GM23248 (cell line): ENCODE data around the gene CENATAC. TPM values are rescaled to one million over a fixed set of nuclear protein-coding genes. Genes with fewer than 3 reads are reported as not detected.
"Not testable (repeated sequence)": the region's sequence is repeated elsewhere in the genome, so short reads cannot be mapped to it uniquely, and the experiment has no call there.

Source experiments
- DNase-seq: peaks from one replicate; pipeline ENCODE4 v3.0.0-alpha.2; 2015
- H2AFZ ChIP-seq: fragments of 200-600 bp; sonication (generic); 2 replicates; pipeline ENCODE4 v1.6.1; 2016; ENCODE audit warnings: antibody characterized with exemption
- H3F3A ChIP-seq: fragments of 200-600 bp; sonication (generic); 2 replicates; pipeline ENCODE4 v1.6.1; 2016; ENCODE audit warnings: mild to moderate bottlenecking, antibody characterized with exemption, mixed run types; ENCODE audit not compliant: insufficient read depth
- H3K27ac ChIP-seq: fragments of 200-600 bp; sonication (generic); 2 replicates; pipeline ENCODE4 v1.5.1; 2016; ENCODE audit warnings: mild to moderate bottlenecking
- H3K27me3 ChIP-seq: fragments of 200-600 bp; sonication (generic); replicated peaks from 2 replicates; pipeline ENCODE4 v1.6.1; 2016; ENCODE audit warnings: mild to moderate bottlenecking; ENCODE audit not compliant: insufficient read depth
- H3K36me3 ChIP-seq: fragments of 200-600 bp; sonication (generic); 2 replicates; pipeline ENCODE4 v1.6.1; 2016; ENCODE audit warnings: low read depth, mild to moderate bottlenecking
- H3K4me1 ChIP-seq: fragments of 200-600 bp; sonication (generic); 2 replicates; pipeline ENCODE4 v1.6.1; 2016; ENCODE audit warnings: mild to moderate bottlenecking; ENCODE audit not compliant: insufficient read depth
- H3K4me2 ChIP-seq: fragments of 200-600 bp; sonication (generic); one replicate; pipeline ENCODE4 v1.6.1; 2016; ENCODE audit warnings: mild to moderate bottlenecking; ENCODE audit not compliant: unreplicated experiment
- H3K4me3 ChIP-seq: fragments of 200-600 bp; sonication (generic); 2 replicates; pipeline ENCODE4 v1.5.1; 2016; ENCODE audit warnings: mild to moderate bottlenecking
- H3K79me2 ChIP-seq: fragments of 200-600 bp; sonication (generic); 2 replicates; pipeline ENCODE4 v1.6.1; 2016; ENCODE audit warnings: mild to moderate bottlenecking; ENCODE audit not compliant: insufficient read depth
- H3K9ac ChIP-seq: fragments of 200-600 bp; sonication (generic); 2 replicates; pipeline ENCODE4 v1.6.1; 2016; ENCODE audit warnings: mild to moderate bottlenecking
- H3K9me2 ChIP-seq: fragments of 200-600 bp; sonication (generic); 2 replicates; pipeline ENCODE4 v1.6.1; 2016; ENCODE audit warnings: mixed run types, mild to moderate bottlenecking, moderate library complexity; ENCODE audit not compliant: insufficient read depth
- H3K9me3 ChIP-seq: fragments of 200-600 bp; sonication (generic); one replicate; pipeline ENCODE4 v1.6.1; 2017; ENCODE audit warnings: low read depth
- H4K20me1 ChIP-seq: fragments of 200-600 bp; sonication (generic); 2 replicates; pipeline ENCODE4 v1.6.0; 2016; ENCODE audit not compliant: insufficient read depth
- EZH2 ChIP-seq: fragments of 200-600 bp; sonication (generic); IDR thresholded peaks from 2 replicates; pipeline ENCODE4 v1.6.1; 2018; ENCODE audit warnings: antibody characterized with exemption, mild to moderate bottlenecking; ENCODE audit not compliant: insufficient read depth, poor library complexity, severe bottlenecking
- EZH2phosphoT487 ChIP-seq: fragments of 200-600 bp; sonication (generic); IDR thresholded peaks from 2 replicates; pipeline ENCODE4 v1.6.1; 2018; ENCODE audit warnings: antibody characterized with exemption, moderate library complexity, mild to moderate bottlenecking, low read depth; ENCODE audit not compliant: insufficient read depth
- WGBS, 2 experiments: methylation state at CpG; one replicate each; pipeline ENCODE4 v1.1.6; 2015 to 2017; ENCODE audit warnings: low lambda C conversion rate in 2 of 2, low coverage in 1 of 2; ENCODE audit errors: missing lambda C conversion rate in 2 of 2; 5-methylcytosine and 5-hydroxymethylcytosine counted together
- in situ Hi-C: fragments of 300-500 bp; cut with MboI; formaldehyde crosslinking; loops from 2 replicates; pipeline ENCODE4 v1.15.0; 2020
- polyA plus RNA-seq: library from polyadenylated mRNA; unstranded; fragments of >200 nt; fragmentation: Nextera tagmentation; extraction: Ambion mirVana; gene quantifications from 2 replicates; pipeline ENCODE4 v1.2.1, GENCODE V29; 2016
- total RNA-seq: library from RNA; depleted of rRNA; stranded (reverse); fragments of >200 nt; shearing (Covaris generic); gene quantifications from 2 replicates; pipeline ENCODE4 v1.2.3, GENCODE V29; 2014

The CENATAC gene
- total and polyA plus RNA-seq, 2 experiments from 2014 or later = 13.1 to 15.3 TPM

DNA sequence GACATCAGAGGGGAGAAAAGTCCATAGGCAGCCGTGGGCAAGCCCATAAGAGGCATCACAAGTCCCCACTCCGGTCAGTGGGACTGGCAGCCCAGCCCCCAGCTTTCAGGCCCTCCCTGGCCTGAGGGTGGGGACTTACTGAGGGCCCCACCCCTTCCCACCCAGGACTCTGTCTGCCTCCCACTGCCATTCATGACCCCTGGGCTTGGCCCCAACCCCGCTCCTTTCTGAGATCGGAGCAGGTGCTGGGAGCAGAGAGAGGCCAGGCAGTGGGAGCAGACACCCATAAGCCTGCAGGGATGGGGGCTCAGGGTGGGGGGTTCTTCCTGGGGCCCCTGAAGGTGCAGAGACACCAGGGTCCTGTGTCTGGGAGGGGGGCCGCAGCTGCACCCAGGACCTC, 36.7 kb upstream of the CENATAC start:
- Histone ChIP-seq H3K9me2 (no peaks in the 10 kb centered on the region), H2AFZ (no peak overlapping the region), H3F3A (no peaks in the 10 kb centered on the region), H3K27ac (no peak overlapping the region), H3K9ac (no peak overlapping the region), H4K20me1 (no peaks in the 10 kb centered on the region), H3K4me2 (no peak overlapping the region), H3K27me3 (no peaks in the 10 kb centered on the region; the same call in none of the 2 replicates), H3K79me2 (no peaks in the 10 kb centered on the region), H3K4me1 (no peaks in the 10 kb centered on the region), H3K9me3 (no peaks in the 10 kb centered on the region), H3K36me3 (no peaks in the 10 kb centered on the region), H3K4me3 (no peak overlapping the region)
- no peak for DNase-seq
- TF ChIP-seq EZH2 = no peak
- in situ Hi-C loops = no loop called here
- WGBS, 2 experiments = 67 to 78% methylated on average over 3 to 5 of the region's 5 CpGs

DNA sequence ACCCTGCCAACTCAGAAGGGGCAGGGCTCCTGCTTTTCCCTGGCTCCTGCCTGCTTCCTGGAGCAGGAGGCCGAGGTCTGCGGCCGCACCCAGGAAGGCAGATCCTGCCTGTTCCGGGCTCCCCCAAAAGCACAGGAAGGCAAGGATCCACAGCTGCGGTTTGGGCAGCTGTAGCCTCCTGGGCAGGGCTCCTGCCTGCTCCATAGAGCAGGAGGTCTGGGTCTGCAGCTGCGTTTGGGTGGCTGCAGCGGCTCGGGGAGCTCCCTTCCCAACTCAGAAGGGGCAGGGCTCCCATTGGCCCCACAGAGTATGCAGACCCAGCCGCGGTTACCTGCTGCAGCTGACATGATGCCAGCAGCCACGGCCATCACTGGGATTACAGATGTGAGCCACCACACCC, 36.3 kb upstream of the CENATAC start:
- in situ Hi-C loops = no loop called here
- H3K79me2 ChIP-seq = no peaks in the 10 kb centered on the region
- H3K4me3 ChIP-seq = no peak overlapping the region

DNA sequence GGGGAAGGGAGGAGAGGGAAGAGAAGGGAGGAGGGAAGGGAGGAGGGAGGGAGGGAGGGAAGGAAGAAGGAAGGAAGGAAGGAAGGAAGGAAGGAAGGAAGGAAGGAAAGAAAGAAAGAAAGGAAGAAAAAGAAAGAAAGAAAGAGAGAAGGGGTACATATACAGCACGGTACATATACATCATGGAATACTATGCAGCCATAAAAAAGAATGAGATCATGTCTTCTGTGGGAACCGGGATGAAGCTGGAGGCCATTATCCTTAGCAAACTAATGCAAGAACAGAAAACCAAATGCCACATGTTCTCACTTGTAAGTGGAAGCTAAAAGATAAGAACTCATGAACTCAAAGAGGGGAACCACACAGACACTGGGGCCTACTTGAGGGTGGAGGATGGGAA, 28.4 kb upstream of the CENATAC start:
- H3K9me2 ChIP-seq, H3K9ac ChIP-seq, DNase-seq, H4K20me1 ChIP-seq, H3K4me3 ChIP-seq, H3K79me2 ChIP-seq, H2AFZ ChIP-seq, H3K4me1 ChIP-seq, H3K9me3 ChIP-seq, H3K4me2 ChIP-seq, H3K27me3 ChIP-seq, in situ Hi-C loops, H3K27ac ChIP-seq, H3F3A ChIP-seq, H3K36me3 ChIP-seq: not testable (repeated sequence)
- 58 to 61% methylated on average over 2 of the region's 2 CpGs for WGBS, 2 experiments

More for the DNA sequence above, 36.3 kb upstream of the CENATAC start:
- H3K36me3 ChIP-seq = no peaks in the 10 kb centered on the region
- TF ChIP-seq EZH2phosphoT487 = no peak
- TF ChIP-seq EZH2 = no peak
- no peak for DNase-seq
- WGBS, 2 experiments = 36 to 38% methylated on average over 11 of the region's 11 CpGs
- no peak overlapping the region for H3K4me2 ChIP-seq
- no peak overlapping the region for H2AFZ ChIP-seq
- H3K9me3 ChIP-seq = no peaks in the 10 kb centered on the region
- H3K27me3 ChIP-seq = no peaks in the 10 kb centered on the region; the same call in none of the 2 replicates
- H3K9me2 ChIP-seq = no peaks in the 10 kb centered on the region
- H4K20me1 ChIP-seq = no peaks in the 10 kb centered on the region
- no peaks in the 10 kb centered on the region for H3F3A ChIP-seq
- no peaks in the 10 kb centered on the region for H3K4me1 ChIP-seq
- H3K9ac ChIP-seq = no peak overlapping the region
- no peak overlapping the region for H3K27ac ChIP-seq

DNA sequence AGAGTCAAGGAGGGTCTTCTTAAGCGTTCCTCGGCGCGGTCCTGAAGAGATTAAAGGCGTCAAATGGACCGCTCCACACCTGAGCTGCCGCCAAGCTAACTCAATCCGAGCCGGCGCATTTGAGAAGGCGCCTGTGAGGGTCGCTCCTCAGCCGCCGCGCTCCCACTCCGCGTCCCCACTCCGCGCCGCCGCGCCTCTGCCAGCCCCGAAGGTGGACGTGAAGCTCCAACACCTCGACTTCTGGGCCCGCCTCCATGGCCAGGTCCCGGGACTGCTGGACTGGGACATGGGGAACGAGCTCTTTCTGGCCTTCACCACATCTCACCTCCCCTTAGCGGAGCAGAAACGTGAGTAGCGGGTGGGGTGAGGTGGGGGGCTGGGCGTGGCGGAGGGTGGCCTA, 26.3 kb upstream of the CENATAC start, which contains the start of gene FOXR1:
Gene FOXR1 (plus strand): TSS at position 116 of the 400 bp plus-strand sequence. CDS start 171 bp downstream, at position 287.
- in situ Hi-C loops = no loop called here
- Histone ChIP-seq H3K27me3 (peaks cover 13% of the 10 kb centered on the region; the same call in 1 of the 2 replicates), H3K36me3 (no peaks in the 10 kb centered on the region), H3K9me3 (no peaks in the 10 kb centered on the region), H3K9me2 (no peaks in the 10 kb centered on the region), H3K27ac (no peak within 1 kb of the TSS), H3F3A (no peaks in the 10 kb centered on the region), H3K9ac (no peak within 1 kb of the TSS), H3K4me2 (no peak within 1 kb of the TSS), H3K4me3 (no peak within 1 kb of the TSS), H3K79me2 (no peaks in the 10 kb centered on the region), H4K20me1 (no peaks in the 10 kb centered on the region), H2AFZ (no peak within 1 kb of the TSS), H3K4me1 (no peaks in the 10 kb centered on the region)
- 49 to 56% methylated on average over 31 to 33 of the region's 33 CpGs for WGBS, 2 experiments
- DNase-seq = no peak
- TF ChIP-seq EZH2phosphoT487 (no peak), EZH2 (no peak)

DNA sequence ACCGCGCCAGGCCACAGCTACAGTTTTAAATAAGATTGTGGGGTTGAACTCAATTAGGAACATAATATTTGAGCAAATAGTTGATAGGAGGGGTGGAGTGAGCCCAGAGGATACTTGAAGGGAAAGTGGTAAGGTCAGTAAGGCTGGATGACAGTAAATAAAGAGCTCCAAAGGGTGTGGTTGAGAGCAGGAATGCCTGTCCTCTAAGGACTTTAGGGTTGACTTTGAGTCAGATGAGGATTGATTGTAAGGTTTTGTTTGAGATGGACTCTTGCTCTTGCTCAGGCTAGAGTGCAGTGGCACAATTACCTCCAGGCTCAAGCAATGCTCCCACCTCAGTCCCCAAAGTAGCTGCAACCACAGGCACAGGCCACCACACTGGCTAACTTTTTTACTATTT, 24.0 kb upstream of the CENATAC start:
- Histone ChIP-seq H4K20me1 (no peaks in the 10 kb centered on the region), H3K36me3 (no peaks in the 10 kb centered on the region)
- DNase-seq = no peak

More for the DNA sequence above, 24.0 kb upstream of the CENATAC start:
- peaks cover 13% of the 10 kb centered on the region; the same call in 1 of the 2 replicates for H3K27me3 ChIP-seq
- WGBS, 2 experiments = 96 to 100% methylated on average over 2 of the region's 2 CpGs
- H3K79me2 ChIP-seq = no peaks in the 10 kb centered on the region
- H3K4me1 ChIP-seq = no peaks in the 10 kb centered on the region
- no peak for TF ChIP-seq EZH2
- TF ChIP-seq EZH2phosphoT487 = no peak
- H2AFZ ChIP-seq = no peak overlapping the region
- no peak overlapping the region for H3K9ac ChIP-seq
- H3F3A ChIP-seq = no peaks in the 10 kb centered on the region
- H3K4me3 ChIP-seq = no peak overlapping the region
- H3K9me3 ChIP-seq = no peaks in the 10 kb centered on the region
- no peak overlapping the region for H3K27ac ChIP-seq
- in situ Hi-C loops = no loop called here
- H3K9me2 ChIP-seq = no peaks in the 10 kb centered on the region
- H3K4me2 ChIP-seq = no peak overlapping the region
